Naive thymus-derived CD4-positive, alpha-beta T cell (primary cell): ENCODE measurements around the gene APOBEC3B. TPM values are rescaled to one million over a fixed set of nuclear protein-coding genes. Genes with fewer than 3 reads are reported as not detected.

Experiments used
- ATAC-seq: fragments of 150-1000 bp; cut with Tn5 transposase; 2 replicates; pipeline ENCODE4 v1.10.0; 2021; ENCODE audit warnings: mild to moderate bottlenecking, moderate library complexity
- CTCF ChIA-PET: fragments of 350-600 bp; sonication (Branson Sonifier 250); formaldehyde crosslinking; loops from one replicate; lab custom pipeline; 2021; ENCODE audit warnings: antibody characterized with exemption; lab: Charles Lee
- POLR2A ChIA-PET: fragments of 350-600 bp; sonication (Branson Sonifier 250); formaldehyde crosslinking; loops from one replicate; lab custom pipeline; 2021; ENCODE audit warnings: antibody characterized with exemption, inconsistent platforms; lab: Charles Lee
- DNase-seq, 9 donors: peaks; one replicate each; pipeline versions ENCODE4 v3.0.0 to v3.0.0-alpha.2; 2020 to 2022; ENCODE audit warnings: mixed read lengths in 1 of 9
- H3K27ac ChIP-seq: one replicate; pipeline ENCODE4 v1.7.0; 2013; ENCODE audit warnings: mild to moderate bottlenecking, low read depth, low read length, moderate library complexity
- H3K27me3 ChIP-seq, 2 donors: one replicate each; pipeline ENCODE4 v1.7.0; 2013; ENCODE audit warnings: low read length in 2 of 2, mild to moderate bottlenecking in 2 of 2, moderate library complexity in 2 of 2; ENCODE audit not compliant: control insufficient read depth in 2 of 2, insufficient read depth in 2 of 2
- H3K36me3 ChIP-seq, 3 experiments: 1 replicate in 2 of 3; 2 replicates in 1 of 3; pipeline ENCODE4 v1.7.0; 2013; ENCODE audit warnings: low read length in 3 of 3, mild to moderate bottlenecking in 3 of 3, moderate library complexity in 1 of 3; ENCODE audit not compliant: insufficient read depth in 3 of 3, control insufficient read depth in 2 of 3
- H3K4me1 ChIP-seq, 2 donors: one replicate each; pipeline ENCODE4 v1.7.0; 2013; ENCODE audit warnings: low read length in 2 of 2, mild to moderate bottlenecking in 2 of 2, moderate library complexity in 1 of 2; ENCODE audit not compliant: control insufficient read depth in 2 of 2, insufficient read depth in 2 of 2
- H3K4me3 ChIP-seq: 2 replicates; pipeline ENCODE4 v1.7.0; 2013; ENCODE audit warnings: mild to moderate bottlenecking, low read length
- H3K9me3 ChIP-seq, 3 experiments: 1 replicate in 2 of 3; 2 replicates in 1 of 3; pipeline ENCODE4 v1.7.0; 2013; ENCODE audit warnings: low read length in 3 of 3; ENCODE audit not compliant: control insufficient read depth in 2 of 3
- H3K27ac Mint-ChIP-seq, 9 donors: one replicate each; pipeline ENCODE4 v1.8.0; 2020 to 2022; ENCODE audit warnings: mixed read lengths in 9 of 9, mild to moderate bottlenecking in 8 of 9, moderate library complexity in 5 of 9, inconsistent platforms in 2 of 9
- H3K27me3 Mint-ChIP-seq, 5 donors: one replicate each; pipeline ENCODE4 v1.8.0; 2021 to 2022; ENCODE audit warnings: mixed read lengths in 5 of 5, mild to moderate bottlenecking in 1 of 5
- H3K36me3 Mint-ChIP-seq, 5 donors: one replicate each; pipeline ENCODE4 v1.8.0; 2020 to 2022; ENCODE audit warnings: mixed read lengths in 5 of 5, mild to moderate bottlenecking in 3 of 5, inconsistent platforms in 1 of 5
- H3K4me1 Mint-ChIP-seq, 7 donors: one replicate each; pipeline ENCODE4 v1.8.0; 2020 to 2022; ENCODE audit warnings: mixed read lengths in 7 of 7, mild to moderate bottlenecking in 3 of 7, inconsistent platforms in 1 of 7
- H3K4me3 Mint-ChIP-seq, 10 donors: one replicate each; pipeline ENCODE4 v1.8.0; 2020 to 2022; ENCODE audit warnings: mild to moderate bottlenecking in 10 of 10, mixed read lengths in 10 of 10, moderate library complexity in 6 of 10, inconsistent platforms in 2 of 10
- H3K9me3 Mint-ChIP-seq, 11 donors: one replicate each; pipeline ENCODE4 v1.8.0; 2020 to 2022; ENCODE audit warnings: mixed read lengths in 11 of 11, mild to moderate bottlenecking in 4 of 11, inconsistent platforms in 1 of 11, moderate library complexity in 1 of 11
- intact Hi-C, 2 donors: fragments of 100-400 bp; cut with micrococcal nuclease; formaldehyde crosslinking; loops; one replicate each; pipeline ENCODE4 v1.15.1; 2023
- polyA plus RNA-seq, 2 donors: library from polyadenylated mRNA; unstranded; fragments of 300-500 nt; fragmentation: Illumina TruSeq; gene quantifications; one replicate each; pipeline ENCODE4 v1.2.3, GENCODE V29; 2021
- total RNA-seq, 6 experiments: library from RNA in 5 of 6; stranded (reverse) in 5 of 6; gene quantifications; 1 replicate in 5 of 6; 2 replicates in 1 of 6; pipeline ENCODE4 v1.2.3 and lab custom pipeline; 2021 to 2026

Gene APOBEC3B
- total and polyA plus RNA-seq, 7 experiments from 2014 or later = 0.30 to 16.0 (median 7.1) TPM; not detected in 3

DNA sequence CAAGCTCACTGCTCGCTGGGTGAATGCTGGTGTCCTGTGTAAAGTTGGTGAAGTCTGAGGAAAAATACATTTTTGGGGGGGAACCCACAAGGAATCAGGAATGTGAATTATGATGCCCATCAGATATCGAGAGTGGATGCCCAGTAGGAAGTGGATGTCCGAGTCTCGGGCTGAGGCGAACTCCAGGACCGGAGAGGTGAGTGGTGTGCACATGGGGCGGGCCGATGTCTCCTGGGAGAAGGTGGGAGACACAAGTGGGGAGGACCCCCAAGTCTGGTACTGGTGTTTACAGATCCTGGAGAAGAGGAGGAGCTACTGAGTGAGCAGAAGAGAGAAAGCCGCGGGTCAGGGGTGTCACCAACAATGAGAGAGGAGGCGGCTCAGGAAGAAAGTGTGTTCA lies 43.9 kb upstream of the APOBEC3B start:
- H3K27ac Mint-ChIP-seq = peak overlapping the region in 1 of 9 donors; percentile 40
- H3K9me3 ChIP-seq = no peaks in the 10 kb centered on the region
- peaks cover 5 to 38% (median 28%) of the 10 kb centered on the region in 5 donors for H3K27me3 Mint-ChIP-seq
- intact Hi-C loops = no loop called here
- CTCF ChIA-PET = no interaction called here
- H3K4me1 ChIP-seq = peaks cover 9 to 10% of the 10 kb centered on the region in 2 donors
- H3K27ac ChIP-seq = no peak overlapping the region
- ATAC-seq (no peak), DNase-seq (no peak)
- POLR2A ChIA-PET = no interaction called here
- peaks cover 0 to 6% of the 10 kb centered on the region in 2 donors for H3K27me3 ChIP-seq
- no peaks in the 10 kb centered on the region for H3K36me3 ChIP-seq
- peaks cover 12 to 24% (median 17%) of the 10 kb centered on the region in 7 donors for H3K4me1 Mint-ChIP-seq
- H3K9me3 Mint-ChIP-seq = no peaks in the 10 kb centered on the region
- H3K4me3 ChIP-seq = no peak overlapping the region
- peaks cover 0 to 3% (median 0%) of the 10 kb centered on the region in 5 donors for H3K36me3 Mint-ChIP-seq
- no peak overlapping the region for H3K4me3 Mint-ChIP-seq

DNA sequence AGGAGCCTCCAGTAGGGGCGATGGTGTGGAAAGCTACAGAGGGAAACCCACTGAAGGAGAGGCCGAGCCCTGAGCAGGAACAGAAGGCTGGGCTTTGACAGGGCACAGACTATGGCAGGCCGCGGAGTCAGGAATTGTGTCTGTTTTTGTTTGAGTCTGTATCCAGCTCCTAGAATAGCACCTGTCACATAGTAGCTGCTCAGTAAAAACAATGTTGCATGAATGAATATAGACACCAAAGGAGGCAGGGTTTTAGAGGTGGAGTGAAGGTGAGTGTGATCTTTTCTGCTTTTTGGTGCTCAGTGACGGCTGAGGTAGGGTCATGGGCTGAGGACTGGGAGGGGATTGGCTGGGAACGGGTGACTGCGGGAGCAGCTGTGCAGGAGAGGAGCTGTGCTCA lies 43.2 kb upstream of the APOBEC3B start:
- Histone ChIP-seq H3K4me3 (no peak overlapping the region), H3K27me3 (peaks cover 0 to 6% of the 10 kb centered on the region in 2 donors), H3K9me3 (no peaks in the 10 kb centered on the region), H3K27ac (no peak overlapping the region), H3K4me1 (peaks cover 9 to 10% of the 10 kb centered on the region in 2 donors), H3K36me3 (no peaks in the 10 kb centered on the region)
- Mint-ChIP-seq H3K4me3 (no peak overlapping the region), H3K27ac (peak overlapping the region in 1 of 9 donors; percentile 17), H3K9me3 (peaks cover 0 to 3% (median 0%) of the 10 kb centered on the region in 11 donors), H3K4me1 (peaks cover 16 to 30% (median 22%) of the 10 kb centered on the region in 7 donors), H3K27me3 (peaks cover 9 to 43% (median 33%) of the 10 kb centered on the region in 5 donors), H3K36me3 (peaks cover 0 to 2% (median 0%) of the 10 kb centered on the region in 5 donors)
- DNase-seq (no peak), ATAC-seq (no peak)
- ChIA-PET CTCF (interaction anchor here (0.6 kb wide), 1 partner anchor 12 kb away, joined by 3 read pairs; no protein-coding TSS in a partner anchor), POLR2A (no interaction called here)
- intact Hi-C loops = no loop called here

DNA sequence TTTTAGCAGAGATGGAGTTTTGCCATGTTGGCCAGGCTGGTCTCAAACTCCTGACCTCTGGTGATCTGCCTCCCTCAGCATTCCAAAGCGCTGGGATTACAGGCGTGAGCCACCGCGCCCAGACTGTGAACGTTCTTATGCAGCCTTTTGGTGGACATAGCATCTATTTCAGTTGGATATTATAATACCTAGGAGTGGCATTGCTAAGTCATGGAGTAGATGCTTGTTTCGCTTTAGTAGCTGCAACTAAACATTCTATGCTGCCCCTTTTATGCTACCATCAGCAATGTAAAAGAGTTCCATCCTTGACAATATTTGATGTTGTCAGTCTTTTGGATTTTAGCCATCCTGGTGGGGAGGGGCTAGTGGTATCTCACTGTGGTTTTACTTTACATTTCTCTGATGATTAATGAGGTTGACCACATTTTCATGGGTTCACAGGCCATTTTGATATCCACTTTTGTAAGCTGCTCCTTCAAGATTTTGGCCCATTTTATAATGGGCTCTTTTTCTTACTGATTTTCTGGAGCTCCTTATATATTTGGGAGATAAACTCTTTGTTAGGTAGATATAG lies 41.2 kb upstream of the APOBEC3B start:
- intact Hi-C loops = loop anchor here in 1 of 2 donors (1.0 kb wide), 1 partner anchor 44 kb away; no protein-coding TSS in a partner anchor
- peaks cover 16 to 39% (median 22%) of the 10 kb centered on the region in 7 donors for H3K4me1 Mint-ChIP-seq
- H3K27me3 Mint-ChIP-seq = peaks cover 11 to 50% (median 36%) of the 10 kb centered on the region in 5 donors
- DNase-seq (no peak), ATAC-seq (no peak)
- H3K27ac Mint-ChIP-seq = peak overlapping the region in 1 of 9 donors; percentile 89
- Histone ChIP-seq H3K4me3 (no peak overlapping the region), H3K27ac (no peak overlapping the region), H3K36me3 (no peaks in the 10 kb centered on the region), H3K9me3 (no peaks in the 10 kb centered on the region), H3K27me3 (peaks cover 0 to 6% of the 10 kb centered on the region in 2 donors), H3K4me1 (peaks cover 9 to 10% of the 10 kb centered on the region in 2 donors)
- H3K9me3 Mint-ChIP-seq = peaks cover 0 to 3% (median 0%) of the 10 kb centered on the region in 11 donors
- H3K4me3 Mint-ChIP-seq = peak overlapping the region in 4 of 10 donors; percentile 65 to 89 (median 79)
- POLR2A ChIA-PET = no interaction called here
- peaks cover 0 to 2% (median 0%) of the 10 kb centered on the region in 5 donors for H3K36me3 Mint-ChIP-seq
- CTCF ChIA-PET = interaction anchor here (0.5 to 2.2 kb wide), 4 partner anchors 62 to 1078 kb away, joined by 3 to 6 read pairs (median 4); partner anchors contain the start of gene RPL3

DNA sequence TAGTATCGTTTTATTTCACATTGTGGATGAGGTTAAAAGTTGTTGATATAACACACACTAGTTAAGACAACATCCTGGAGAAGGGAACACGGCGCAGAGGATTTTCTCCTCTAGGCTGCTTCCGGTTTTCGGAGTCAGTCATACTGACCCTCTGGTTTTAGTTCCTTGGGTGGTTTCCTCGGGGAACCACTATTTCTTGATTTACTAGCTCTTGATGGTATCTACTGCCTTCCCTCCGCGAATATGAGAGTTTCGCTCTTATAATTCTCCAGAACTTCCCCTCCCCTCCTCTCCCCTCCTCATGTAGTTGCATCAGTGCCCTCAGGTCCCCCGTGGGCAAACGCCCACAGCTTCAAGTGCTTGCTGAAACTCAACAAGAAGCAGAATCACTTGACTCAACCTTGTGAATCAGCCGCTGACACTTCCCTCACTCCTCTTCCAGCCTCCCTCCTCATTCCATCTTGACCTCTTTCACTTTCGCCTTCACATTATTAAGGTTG lies 40.6 kb upstream of the APOBEC3B start:
- DNase-seq (peak in 1 of 9 donors; percentile 68), ATAC-seq (peak; percentile 86)
- Histone ChIP-seq H3K36me3 (no peaks in the 10 kb centered on the region), H3K4me3 (peak overlapping the region; percentile 38), H3K4me1 (peaks cover 9 to 10% of the 10 kb centered on the region in 2 donors), H3K27ac (no peak overlapping the region), H3K27me3 (peaks cover 0 to 6% of the 10 kb centered on the region in 2 donors), H3K9me3 (no peaks in the 10 kb centered on the region)
- peaks cover 16 to 42% (median 22%) of the 10 kb centered on the region in 7 donors for H3K4me1 Mint-ChIP-seq
- peak overlapping the region in 9 of 10 donors; percentile 65 to 89 (median 77) for H3K4me3 Mint-ChIP-seq
- peaks cover 0 to 3% (median 0%) of the 10 kb centered on the region in 11 donors for H3K9me3 Mint-ChIP-seq
- intact Hi-C loops = loop anchor here in 1 of 2 donors (1.0 kb wide), 1 partner anchor 44 kb away; no protein-coding TSS in a partner anchor
- H3K27me3 Mint-ChIP-seq = peaks cover 17 to 52% (median 42%) of the 10 kb centered on the region in 5 donors
- peak overlapping the region in 3 of 9 donors; percentile 5 to 89 (median 36) for H3K27ac Mint-ChIP-seq
- ChIA-PET POLR2A (no interaction called here), CTCF (interaction anchor here (2.2 kb wide), 1 partner anchor 61 kb away, joined by 6 read pairs; no protein-coding TSS in a partner anchor)
- peaks cover 0 to 2% (median 0%) of the 10 kb centered on the region in 5 donors for H3K36me3 Mint-ChIP-seq

DNA sequence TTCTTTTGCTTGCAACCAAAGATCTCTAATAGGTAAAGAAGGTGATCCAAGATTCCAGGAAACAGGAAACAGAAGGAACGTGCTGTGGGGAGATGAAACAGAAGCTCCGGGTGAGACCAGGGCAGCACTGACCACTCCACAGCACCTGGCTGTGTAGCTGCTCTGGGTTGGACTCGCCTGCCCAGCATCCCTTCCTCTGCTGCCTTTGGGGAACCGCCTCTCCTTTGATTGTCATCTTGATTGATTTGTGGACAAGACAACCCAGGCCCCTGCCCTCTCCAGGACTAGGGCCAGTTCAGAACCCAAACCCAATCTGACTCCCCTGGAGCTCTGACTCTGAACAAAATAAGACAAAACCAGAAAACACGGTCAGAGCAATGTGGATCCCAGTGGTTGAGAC lies 39.4 kb upstream of the APOBEC3B start:
- H3K4me1 ChIP-seq = peaks cover 9 to 10% of the 10 kb centered on the region in 2 donors
- no peak overlapping the region for H3K27ac Mint-ChIP-seq

DNA sequence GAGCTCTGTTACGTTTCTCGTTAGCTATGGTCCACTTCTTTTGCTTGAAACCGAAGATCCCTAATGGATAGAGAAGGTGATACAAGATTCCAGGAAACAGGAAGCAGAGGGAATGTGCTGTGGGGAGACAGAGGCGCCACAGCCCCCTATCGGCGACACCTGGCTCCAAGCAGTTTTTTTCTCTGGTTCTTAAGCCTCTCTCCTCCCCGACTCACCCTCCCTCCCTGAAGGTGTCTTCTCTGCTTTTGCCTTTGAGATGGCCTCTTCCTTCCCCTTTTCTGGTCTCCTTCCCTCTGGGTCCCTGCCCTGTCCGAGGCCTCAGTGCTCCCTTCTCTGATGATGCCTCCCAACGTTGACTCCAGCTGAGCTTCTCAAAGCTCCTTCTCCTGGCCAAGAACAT lies 38.9 kb upstream of the APOBEC3B start:
- Mint-ChIP-seq H3K27me3 (peaks cover 31 to 63% (median 56%) of the 10 kb centered on the region in 5 donors), H3K4me3 (peak overlapping the region in 1 of 10 donors; percentile 34), H3K9me3 (peaks cover 0 to 3% (median 0%) of the 10 kb centered on the region in 11 donors), H3K27ac (peak overlapping the region in 3 of 9 donors; percentile 9 to 56 (median 32)), H3K4me1 (peaks cover 16 to 45% (median 22%) of the 10 kb centered on the region in 7 donors), H3K36me3 (peaks cover 0 to 2% (median 0%) of the 10 kb centered on the region in 5 donors)
- H3K4me1 ChIP-seq = peaks cover 9 to 10% of the 10 kb centered on the region in 2 donors
- H3K36me3 ChIP-seq = no peaks in the 10 kb centered on the region
- DNase-seq (no peak), ATAC-seq (peak; percentile 36)
- no peaks in the 10 kb centered on the region for H3K9me3 ChIP-seq
- H3K27me3 ChIP-seq = peaks cover 0 to 6% of the 10 kb centered on the region in 2 donors
- ChIA-PET POLR2A (interaction anchor here (1.0 kb wide), 1 partner anchor 206 kb away, joined by 3 read pairs; no protein-coding TSS in a partner anchor), CTCF (interaction anchor here (2.2 kb wide), 1 partner anchor 60 kb away, joined by 6 read pairs; no protein-coding TSS in a partner anchor)
- no peak overlapping the region for H3K4me3 ChIP-seq
- no peak overlapping the region for H3K27ac ChIP-seq
- intact Hi-C loops = no loop called here

More for the DNA sequence above, 39.4 kb upstream of the APOBEC3B start:
- POLR2A ChIA-PET = no interaction called here
- ATAC-seq (no peak), DNase-seq (no peak)
- Histone ChIP-seq H3K36me3 (no peaks in the 10 kb centered on the region), H3K9me3 (no peaks in the 10 kb centered on the region), H3K27ac (no peak overlapping the region), H3K4me3 (no peak overlapping the region), H3K27me3 (peaks cover 0 to 6% of the 10 kb centered on the region in 2 donors)
- Mint-ChIP-seq H3K27me3 (peaks cover 28 to 62% (median 53%) of the 10 kb centered on the region in 5 donors), H3K4me1 (peaks cover 16 to 45% (median 22%) of the 10 kb centered on the region in 7 donors), H3K9me3 (peaks cover 0 to 3% (median 0%) of the 10 kb centered on the region in 11 donors), H3K36me3 (peaks cover 0 to 2% (median 0%) of the 10 kb centered on the region in 5 donors), H3K4me3 (peak overlapping the region in 2 of 10 donors; percentile 24 to 34)
- CTCF ChIA-PET = interaction anchor here (2.2 kb wide), 1 partner anchor 60 kb away, joined by 6 read pairs; no protein-coding TSS in a partner anchor
- intact Hi-C loops = no loop called here
